ENCODE results near the gene SSNA1. TPM values are rescaled to one million over a fixed set of nuclear protein-coding genes. Genes with fewer than 3 reads are reported as not detected.
A peak's percentile ranks its signal among the peaks of the same experiment; 100 is the strongest.

The SSNA1 gene
- total and polyA plus RNA-seq, 9 of the 15 experiments (the other 6 are each of a cell fraction or from before 2014, with no cell fraction given) = 1.9 to 130 (median 57.1) TPM

GRCh38 chr9:137205126-137206069, 16.9 kb downstream of the SSNA1 start, which contains the start of the genes NDOR1 and TMEM203 (continued):
- TF ChIP-seq E2F1 (CRISPR knock-in tag; IDR thresholded peaks at IDR 0.05) = peak; percentile 79
- TF ChIP-seq HDAC2 (IDR thresholded peaks at IDR 0.05) = peak; percentile 65; the same call in 1 of the 2 replicates
- peak; percentile 82 for TF ChIP-seq CXXC5 (CRISPR knock-in tag; IDR thresholded peaks at IDR 0.05)
- no peak for TF ChIP-seq USF1 (CRISPR knock-in tag; IDR thresholded peaks at IDR 0.05)
- TF ChIP-seq HDAC8 (tag; IDR thresholded peaks at IDR 0.05) = no peak
- peak; percentile 75 for TF ChIP-seq ATF7 (IDR thresholded peaks at IDR 0.05)
- peak; percentile 74 for TF ChIP-seq GATAD2B (IDR thresholded peaks at IDR 0.05; ENCODE audit: borderline replicate concordance)
- TF ChIP-seq ZBTB49 (CRISPR knock-in tag; IDR thresholded peaks at IDR 0.05; ENCODE audit: borderline replicate concordance) = peak; percentile 34; the same call in 1 of the 2 replicates
- no peak for TF ChIP-seq RNF219 (CRISPR knock-in tag; IDR thresholded peaks at IDR 0.05)
- TF ChIP-seq TBL1XR1 (IDR thresholded peaks at IDR 0.05; ENCODE audit: low read length in 2 of 2) = 0 out of 4 replicates have a peak, but pooled peaks of 1 of the 2 experiments have one; percentile 40
- TF ChIP-seq FOXP4 (CRISPR knock-in tag; IDR thresholded peaks at IDR 0.05; ENCODE audit: borderline replicate concordance) = peak; percentile 45; the same call in 1 of the 2 replicates
- TF ChIP-seq TFAP4 (CRISPR knock-in tag; IDR thresholded peaks at IDR 0.05; ENCODE audit: borderline replicate concordance) = peak; percentile 54; the same call in 1 of the 2 replicates
